ENCODE measurements around the gene DAP.

Gene DAP

GRCh38 chr5:10629682-10630081 lies 131.4 kb downstream of the DAP start:
- H3K4me3 ChIP-seq (replicated peaks; ENCODE audit: low read depth, low read length): no peak overlapping the region
- DNase-seq (ENCODE audit: low read depth): no peak
- TF ChIP-seq CTCF (IDR thresholded peaks at IDR 0.05; ENCODE audit: low read length, missing control alignments): no peak
